Measurements from ENCODE around the gene TRMT44.

Gene TRMT44

DNA sequence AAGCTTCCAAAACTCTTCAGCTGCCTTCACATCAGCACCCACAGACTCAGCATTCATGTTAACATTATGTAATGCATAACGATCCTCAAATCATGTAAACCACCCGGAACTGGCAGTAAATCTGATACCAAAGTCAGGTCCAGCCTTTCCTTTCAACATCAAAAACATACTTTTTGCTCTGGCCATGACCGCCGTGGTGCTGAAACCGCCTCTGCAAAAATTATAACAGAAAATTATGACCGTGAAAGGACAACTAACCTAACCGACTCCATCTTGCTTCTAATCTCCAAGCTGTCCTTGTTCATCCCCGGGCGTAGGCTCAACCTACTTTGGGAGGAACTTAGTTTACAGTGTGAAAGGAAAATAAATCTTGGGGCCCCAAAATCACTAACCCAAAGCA, 51.6 kb downstream of the TRMT44 start:
- no peaks in the 10 kb centered on the region for H4K20me1 ChIP-seq (ENCODE audit: insufficient read depth, low read length)
- H3K79me2 ChIP-seq (ENCODE audit: low read length), result no peaks in the 10 kb centered on the region
- no peak overlapping the region for H3K9ac ChIP-seq (ENCODE audit: low read length)
- H3K4me2 ChIP-seq (ENCODE audit: low read length), result no peak overlapping the region
- H3K27ac ChIP-seq (ENCODE audit: low read length), result no peak overlapping the region
- H3K4me3 ChIP-seq (ENCODE audit: low read length), result no peak overlapping the region
- no peaks in the 10 kb centered on the region for H3K4me1 ChIP-seq (ENCODE audit: low read length)
- H3K36me3 ChIP-seq (replicated peaks; ENCODE audit: low read depth, low read length), result no peaks in the 10 kb centered on the region
- no peak overlapping the region for H2AFZ ChIP-seq (ENCODE audit: low read depth, low read length)
- TF ChIP-seq, protein P1, sequence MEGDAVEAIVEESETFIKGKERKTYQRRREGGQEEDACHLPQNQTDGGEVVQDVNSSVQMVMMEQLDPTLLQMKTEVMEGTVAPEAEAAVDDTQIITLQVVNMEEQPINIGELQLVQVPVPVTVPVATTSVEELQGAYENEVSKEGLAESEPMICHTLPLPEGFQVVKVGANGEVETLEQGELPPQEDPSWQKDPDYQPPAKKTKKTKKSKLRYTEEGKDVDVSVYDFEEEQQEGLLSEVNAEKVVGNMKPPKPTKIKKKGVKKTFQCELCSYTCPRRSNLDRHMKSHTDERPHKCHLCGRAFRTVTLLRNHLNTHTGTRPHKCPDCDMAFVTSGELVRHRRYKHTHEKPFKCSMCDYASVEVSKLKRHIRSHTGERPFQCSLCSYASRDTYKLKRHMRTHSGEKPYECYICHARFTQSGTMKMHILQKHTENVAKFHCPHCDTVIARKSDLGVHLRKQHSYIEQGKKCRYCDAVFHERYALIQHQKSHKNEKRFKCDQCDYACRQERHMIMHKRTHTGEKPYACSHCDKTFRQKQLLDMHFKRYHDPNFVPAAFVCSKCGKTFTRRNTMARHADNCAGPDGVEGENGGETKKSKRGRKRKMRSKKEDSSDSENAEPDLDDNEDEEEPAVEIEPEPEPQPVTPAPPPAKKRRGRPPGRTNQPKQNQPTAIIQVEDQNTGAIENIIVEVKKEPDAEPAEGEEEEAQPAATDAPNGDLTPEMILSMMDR (IDR thresholded peaks at IDR 0.05; ENCODE audit: low read depth, low read length), result no peak
- no peak for TF ChIP-seq EZH2phosphoT487 (IDR thresholded peaks at IDR 0.05; ENCODE audit: low read depth)
- H3K27me3 ChIP-seq (ENCODE audit: low read depth, low read length), result no peaks in the 10 kb centered on the region
- H3K9me3 ChIP-seq (ENCODE audit: insufficient read depth, low read length), result no peaks in the 10 kb centered on the region

DNA sequence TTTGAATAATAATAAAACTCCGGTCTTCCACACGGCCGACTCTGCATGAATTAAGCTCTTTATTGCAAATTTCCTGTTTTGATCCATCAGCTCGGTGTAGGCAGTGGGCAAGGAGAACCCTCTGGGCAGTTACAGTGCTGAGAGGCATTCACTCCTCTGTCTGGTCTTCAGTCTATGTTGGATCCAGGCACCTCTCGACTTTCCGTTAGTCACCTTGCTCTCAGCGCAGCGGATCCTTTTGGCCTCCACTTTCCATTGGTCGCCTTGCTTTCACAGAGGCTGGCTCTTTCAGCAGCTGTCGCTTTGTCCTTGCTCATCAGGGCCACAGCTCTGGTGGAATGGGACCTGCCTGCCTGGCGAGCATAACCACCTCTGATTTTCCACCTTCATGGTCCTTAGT, 52.9 kb downstream of the TRMT44 start:
- H3K4me1 ChIP-seq (ENCODE audit: low read length), result no peaks in the 10 kb centered on the region
- no peak overlapping the region for H2AFZ ChIP-seq (ENCODE audit: low read depth, low read length)
- H3K27me3 ChIP-seq (ENCODE audit: low read depth, low read length), result no peaks in the 10 kb centered on the region
- H3K4me2 ChIP-seq (ENCODE audit: low read length), result no peak overlapping the region
- no peak for TF ChIP-seq EZH2phosphoT487 (IDR thresholded peaks at IDR 0.05; ENCODE audit: low read depth)
- TF ChIP-seq, protein P1 (IDR thresholded peaks at IDR 0.05; ENCODE audit: low read depth, low read length), result no peak
- H3K9me3 ChIP-seq (ENCODE audit: insufficient read depth, low read length), result no peaks in the 10 kb centered on the region
- no peak overlapping the region for H3K27ac ChIP-seq (ENCODE audit: low read length)
- H3K79me2 ChIP-seq (ENCODE audit: low read length), result no peaks in the 10 kb centered on the region
- H4K20me1 ChIP-seq (ENCODE audit: insufficient read depth, low read length), result no peaks in the 10 kb centered on the region
- H3K9ac ChIP-seq (ENCODE audit: low read length), result no peak overlapping the region
- H3K4me3 ChIP-seq (ENCODE audit: low read length), result no peak overlapping the region
- no peaks in the 10 kb centered on the region for H3K36me3 ChIP-seq (replicated peaks; ENCODE audit: low read depth, low read length)

DNA sequence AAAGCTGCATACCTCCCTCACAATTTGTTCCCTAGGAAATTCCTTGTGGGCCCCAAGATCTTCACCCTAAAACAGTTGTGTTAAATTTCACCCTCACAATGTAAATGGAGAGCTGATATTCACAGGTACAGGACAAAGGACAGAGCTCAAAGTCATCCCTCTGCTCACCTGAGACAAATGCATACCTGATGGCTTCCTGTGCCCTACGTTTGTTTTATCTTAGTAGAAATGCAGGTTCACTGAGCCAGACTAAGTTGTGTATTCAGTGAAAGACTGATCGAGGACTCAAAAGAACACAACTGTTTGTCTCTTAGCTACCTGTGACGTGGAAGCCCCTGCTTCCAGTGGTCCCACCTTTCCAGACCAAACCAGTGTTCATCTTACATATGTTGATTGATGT, 53.6 kb downstream of the TRMT44 start:
- Histone ChIP-seq H3K4me3 (ENCODE audit: low read length) (no peak overlapping the region), H3K79me2 (ENCODE audit: low read length) (no peaks in the 10 kb centered on the region), H3K9ac (ENCODE audit: low read length) (no peak overlapping the region), H3K4me1 (ENCODE audit: low read length) (no peaks in the 10 kb centered on the region), H3K27ac (ENCODE audit: low read length) (no peak overlapping the region), H2AFZ (ENCODE audit: low read depth, low read length) (no peak overlapping the region), H3K9me3 (ENCODE audit: insufficient read depth, low read length) (no peaks in the 10 kb centered on the region), H3K27me3 (ENCODE audit: low read depth, low read length) (no peaks in the 10 kb centered on the region), H3K4me2 (ENCODE audit: low read length) (no peak overlapping the region), H3K36me3 (replicated peaks; ENCODE audit: low read depth, low read length) (no peaks in the 10 kb centered on the region), H4K20me1 (ENCODE audit: insufficient read depth, low read length) (no peaks in the 10 kb centered on the region)
- no peak for TF ChIP-seq EZH2phosphoT487 (IDR thresholded peaks at IDR 0.05; ENCODE audit: low read depth)
- TF ChIP-seq, protein P1 (IDR thresholded peaks at IDR 0.05; ENCODE audit: low read depth, low read length), result no peak

- Histone ChIP-seq H4K20me1 (ENCODE audit: insufficient read depth, low read length) (no peaks in the 10 kb centered on the region), H3K4me3 (ENCODE audit: low read length) (no peak overlapping the region), H3K4me1 (ENCODE audit: low read length) (no peaks in the 10 kb centered on the region), H3K9me3 (ENCODE audit: insufficient read depth, low read length) (no peaks in the 10 kb centered on the region), H3K27me3 (ENCODE audit: low read depth, low read length) (no peaks in the 10 kb centered on the region), H2AFZ (ENCODE audit: low read depth, low read length) (no peak overlapping the region), H3K9ac (ENCODE audit: low read length) (no peak overlapping the region), H3K36me3 (replicated peaks; ENCODE audit: low read depth, low read length) (no peaks in the 10 kb centered on the region), H3K79me2 (ENCODE audit: low read length) (no peaks in the 10 kb centered on the region), H3K27ac (ENCODE audit: low read length) (no peak overlapping the region), H3K4me2 (ENCODE audit: low read length) (no peak overlapping the region)
- TF ChIP-seq, protein P1 (IDR thresholded peaks at IDR 0.05; ENCODE audit: low read depth, low read length), result no peak
- no peak for TF ChIP-seq EZH2phosphoT487 (IDR thresholded peaks at IDR 0.05; ENCODE audit: low read depth)
Measured at GRCh38 chr4:8494983-8495548, 54.5 kb downstream of the TRMT44 start.

Measured in OCI-LY3 (cell line).